Neural cell (in vitro differentiated cells): ENCODE data around the gene FBLN7. TPM values are rescaled to one million over a fixed set of nuclear protein-coding genes. Genes with fewer than 3 reads are reported as not detected.

Experiments
- H2AFZ ChIP-seq: fragments of 200-600, 300-800 bp; sonication (generic), shearing (Covaris generic); 2 replicates; pipeline ENCODE4 v1.6.0; 2014; ENCODE audit warnings: low read depth, mild to moderate bottlenecking, antibody characterized with exemption, low read length, moderate library complexity
- H3F3A ChIP-seq: fragments of 200-600 bp; shearing (Covaris generic); 2 replicates; pipeline ENCODE4 v1.6.1; 2016; ENCODE audit warnings: mild to moderate bottlenecking, moderate library complexity, mixed read lengths, antibody characterized with exemption, low read length; ENCODE audit not compliant: insufficient read depth, poor library complexity, severe bottlenecking
- H3K27ac ChIP-seq: fragments of 200-600, 300-800 bp; sonication (generic), shearing (Covaris generic); 2 replicates; pipeline ENCODE4 v1.5.1; 2014; ENCODE audit warnings: mild to moderate bottlenecking, low read length, moderate library complexity
- H3K27me3 ChIP-seq: fragments of 300-800, 200-600 bp; sonication (generic), shearing (Covaris generic); 2 replicates; pipeline ENCODE4 v1.6.0; 2014; ENCODE audit warnings: mild to moderate bottlenecking, low read depth, low read length, moderate library complexity; ENCODE audit not compliant: insufficient read depth
- H3K36me3 ChIP-seq: fragments of 300-800, 200-600 bp; sonication (generic), shearing (Covaris generic); 2 replicates; pipeline ENCODE4 v1.5.1; 2014; ENCODE audit warnings: mild to moderate bottlenecking, antibody characterized with exemption, low read length, moderate library complexity; ENCODE audit not compliant: insufficient read depth
- H3K4me2 ChIP-seq: fragments of 300-800, 200-600 bp; sonication (generic), shearing (Covaris generic); 2 replicates; pipeline ENCODE4 v1.6.0; 2014; ENCODE audit warnings: mild to moderate bottlenecking, low read length
- H3K4me3 ChIP-seq: fragments of 300-800, 200-600 bp; sonication (generic), shearing (Covaris generic); 2 replicates; pipeline ENCODE4 v1.5.1; 2014; ENCODE audit warnings: mild to moderate bottlenecking, low read length, moderate library complexity
- H3K79me2 ChIP-seq: fragments of 200-600 bp; shearing (Covaris generic); replicated peaks from 2 replicates; pipeline ENCODE4 v1.6.0; 2014; ENCODE audit warnings: mild to moderate bottlenecking, low read length, moderate library complexity; ENCODE audit not compliant: insufficient read depth
- H3K9ac ChIP-seq: fragments of 300-800, 200-600 bp; sonication (generic), shearing (Covaris generic); 2 replicates; pipeline ENCODE4 v1.6.1; 2016; ENCODE audit warnings: mild to moderate bottlenecking, low read length, mixed read lengths
- H3K9me2 ChIP-seq: fragments of 200-600 bp; shearing (Covaris generic); 2 replicates; pipeline ENCODE4 v1.6.1; 2016; ENCODE audit warnings: mild to moderate bottlenecking, low read length, mixed read lengths; ENCODE audit not compliant: insufficient read depth
- H3K9me3 ChIP-seq: fragments of 200-600, 300-800 bp; sonication (generic), shearing (Covaris generic); 2 replicates; pipeline ENCODE4 v1.6.1; 2016; ENCODE audit warnings: mild to moderate bottlenecking, mixed run types, low read length, moderate library complexity, mixed read lengths
- H4K20me1 ChIP-seq: fragments of 200-600 bp; shearing (Covaris generic); 2 replicates; pipeline ENCODE4 v1.6.1; 2016; ENCODE audit warnings: mild to moderate bottlenecking, mixed run types; ENCODE audit not compliant: insufficient read depth
- EP300 ChIP-seq: fragments of 450-650 bp; conservative IDR thresholded peaks from 2 replicates; pipeline ENCODE4 v1.6.1; 2014; ENCODE audit warnings: antibody characterized with exemption, mild to moderate bottlenecking, moderate library complexity; ENCODE audit not compliant: poor library complexity, severe bottlenecking
- EZH2 ChIP-seq: fragments of 200-600, 300-800 bp; shearing (Covaris generic), sonication (generic); IDR thresholded peaks from 2 replicates; pipeline ENCODE4 v1.6.1; 2014; ENCODE audit warnings: antibody characterized with exemption, low read length, borderline replicate concordance, mild to moderate bottlenecking; ENCODE audit not compliant: insufficient read depth, poor library complexity, severe bottlenecking
- MXI1 ChIP-seq: fragments of 450-650 bp; conservative IDR thresholded peaks from 2 replicates; pipeline ENCODE4 v1.6.1; 2014; ENCODE audit warnings: antibody characterized with exemption, mild to moderate bottlenecking; ENCODE audit not compliant: poor library complexity, severe bottlenecking
- POLR2AphosphoS5 ChIP-seq: IDR thresholded peaks from 2 replicates; pipeline ENCODE4 v1.6.1; 2012
- RAD21 ChIP-seq: fragments of 450-650 bp; conservative IDR thresholded peaks from 2 replicates; pipeline ENCODE4 v1.6.1; 2014; ENCODE audit warnings: antibody characterized with exemption, mild to moderate bottlenecking, moderate library complexity
- SMC3 ChIP-seq: fragments of 450-650 bp; conservative IDR thresholded peaks from 2 replicates; pipeline ENCODE4 v1.6.1; 2014; ENCODE audit warnings: antibody characterized with exemption, mild to moderate bottlenecking, moderate library complexity; ENCODE audit not compliant: poor library complexity
- TAF1 ChIP-seq: IDR thresholded peaks from 2 replicates; pipeline ENCODE4 v1.6.1; 2012; ENCODE audit warnings: low read depth
- polyA plus RNA-seq: library from polyadenylated mRNA; depleted of rRNA; stranded (reverse); fragments of >200 nt; gene quantifications from 2 replicates; pipeline ENCODE4 v1.2.3, GENCODE V29; 2014
- TF ChIP-seq, protein P1 (sequence below): fragments of 450-650 bp; IDR thresholded peaks from 2 replicates; pipeline ENCODE4 v1.5.1; 2014; ENCODE audit warnings: antibody characterized with exemption, mild to moderate bottlenecking, moderate library complexity; ENCODE audit not compliant: poor library complexity, severe bottlenecking
- TF ChIP-seq, protein P2 (sequence below): IDR thresholded peaks from 2 replicates; pipeline ENCODE4 v1.6.1; 2012; ENCODE audit warnings: borderline replicate concordance

The FBLN7 gene
- polyA plus RNA-seq, 1 donor from 2014 or later, result not detected

DNA sequence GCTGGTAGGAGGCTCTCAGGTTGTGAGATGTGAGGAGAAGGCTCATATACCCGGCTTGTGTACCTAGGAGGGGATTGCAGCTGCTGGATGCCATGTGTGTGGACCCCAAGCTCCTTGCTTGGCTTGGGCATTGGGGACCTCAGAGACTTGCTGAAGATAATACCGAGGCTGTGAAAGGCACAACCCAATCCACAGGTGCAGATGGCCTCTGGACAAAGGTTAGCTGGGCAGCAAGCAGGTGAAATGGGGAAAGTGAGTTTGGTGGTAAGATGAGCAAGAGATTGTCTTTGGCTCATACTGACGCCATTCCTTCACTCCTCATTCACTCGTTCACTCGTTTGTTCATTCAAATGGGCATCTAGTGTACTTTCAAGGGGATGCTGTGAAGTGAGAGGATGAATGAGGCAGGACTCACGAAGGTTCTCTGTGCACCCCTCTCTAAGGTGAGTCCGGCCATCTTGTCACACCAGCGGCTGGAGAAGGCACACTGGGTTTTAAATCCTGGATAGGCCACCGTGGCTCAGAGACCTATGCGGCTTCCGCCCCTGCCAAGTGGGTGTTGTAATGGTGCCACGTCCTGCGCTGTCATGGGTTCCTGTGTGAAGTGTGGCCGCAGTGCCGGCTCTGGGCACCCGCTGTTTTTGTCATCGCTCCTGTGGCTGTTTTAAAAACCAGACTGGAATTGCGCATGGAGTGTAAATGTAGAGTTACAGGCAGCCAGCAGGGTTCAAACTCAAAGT is 13.7 kb downstream of the FBLN7 start:
- Histone ChIP-seq H3K27ac (no peak overlapping the region), H2AFZ (no peak overlapping the region), H3K79me2 (no peaks in the 10 kb centered on the region), H3K27me3 (no peaks in the 10 kb centered on the region), H3K36me3 (no peaks in the 10 kb centered on the region), H3F3A (no peaks in the 10 kb centered on the region), H3K4me2 (no peak overlapping the region), H3K9ac (no peak overlapping the region), H4K20me1 (no peaks in the 10 kb centered on the region), H3K4me3 (no peak overlapping the region), H3K9me3 (no peaks in the 10 kb centered on the region), H3K9me2 (no peaks in the 10 kb centered on the region)
- TF ChIP-seq TAF1, result no peak
- TF ChIP-seq EP300, result no peak
- no peak for TF ChIP-seq RAD21
- no peak for TF ChIP-seq POLR2AphosphoS5
- TF ChIP-seq SMC3, result no peak
- TF ChIP-seq, protein P1, sequence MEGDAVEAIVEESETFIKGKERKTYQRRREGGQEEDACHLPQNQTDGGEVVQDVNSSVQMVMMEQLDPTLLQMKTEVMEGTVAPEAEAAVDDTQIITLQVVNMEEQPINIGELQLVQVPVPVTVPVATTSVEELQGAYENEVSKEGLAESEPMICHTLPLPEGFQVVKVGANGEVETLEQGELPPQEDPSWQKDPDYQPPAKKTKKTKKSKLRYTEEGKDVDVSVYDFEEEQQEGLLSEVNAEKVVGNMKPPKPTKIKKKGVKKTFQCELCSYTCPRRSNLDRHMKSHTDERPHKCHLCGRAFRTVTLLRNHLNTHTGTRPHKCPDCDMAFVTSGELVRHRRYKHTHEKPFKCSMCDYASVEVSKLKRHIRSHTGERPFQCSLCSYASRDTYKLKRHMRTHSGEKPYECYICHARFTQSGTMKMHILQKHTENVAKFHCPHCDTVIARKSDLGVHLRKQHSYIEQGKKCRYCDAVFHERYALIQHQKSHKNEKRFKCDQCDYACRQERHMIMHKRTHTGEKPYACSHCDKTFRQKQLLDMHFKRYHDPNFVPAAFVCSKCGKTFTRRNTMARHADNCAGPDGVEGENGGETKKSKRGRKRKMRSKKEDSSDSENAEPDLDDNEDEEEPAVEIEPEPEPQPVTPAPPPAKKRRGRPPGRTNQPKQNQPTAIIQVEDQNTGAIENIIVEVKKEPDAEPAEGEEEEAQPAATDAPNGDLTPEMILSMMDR, result no peak
- no peak for TF ChIP-seq MXI1
- TF ChIP-seq, protein P2, sequence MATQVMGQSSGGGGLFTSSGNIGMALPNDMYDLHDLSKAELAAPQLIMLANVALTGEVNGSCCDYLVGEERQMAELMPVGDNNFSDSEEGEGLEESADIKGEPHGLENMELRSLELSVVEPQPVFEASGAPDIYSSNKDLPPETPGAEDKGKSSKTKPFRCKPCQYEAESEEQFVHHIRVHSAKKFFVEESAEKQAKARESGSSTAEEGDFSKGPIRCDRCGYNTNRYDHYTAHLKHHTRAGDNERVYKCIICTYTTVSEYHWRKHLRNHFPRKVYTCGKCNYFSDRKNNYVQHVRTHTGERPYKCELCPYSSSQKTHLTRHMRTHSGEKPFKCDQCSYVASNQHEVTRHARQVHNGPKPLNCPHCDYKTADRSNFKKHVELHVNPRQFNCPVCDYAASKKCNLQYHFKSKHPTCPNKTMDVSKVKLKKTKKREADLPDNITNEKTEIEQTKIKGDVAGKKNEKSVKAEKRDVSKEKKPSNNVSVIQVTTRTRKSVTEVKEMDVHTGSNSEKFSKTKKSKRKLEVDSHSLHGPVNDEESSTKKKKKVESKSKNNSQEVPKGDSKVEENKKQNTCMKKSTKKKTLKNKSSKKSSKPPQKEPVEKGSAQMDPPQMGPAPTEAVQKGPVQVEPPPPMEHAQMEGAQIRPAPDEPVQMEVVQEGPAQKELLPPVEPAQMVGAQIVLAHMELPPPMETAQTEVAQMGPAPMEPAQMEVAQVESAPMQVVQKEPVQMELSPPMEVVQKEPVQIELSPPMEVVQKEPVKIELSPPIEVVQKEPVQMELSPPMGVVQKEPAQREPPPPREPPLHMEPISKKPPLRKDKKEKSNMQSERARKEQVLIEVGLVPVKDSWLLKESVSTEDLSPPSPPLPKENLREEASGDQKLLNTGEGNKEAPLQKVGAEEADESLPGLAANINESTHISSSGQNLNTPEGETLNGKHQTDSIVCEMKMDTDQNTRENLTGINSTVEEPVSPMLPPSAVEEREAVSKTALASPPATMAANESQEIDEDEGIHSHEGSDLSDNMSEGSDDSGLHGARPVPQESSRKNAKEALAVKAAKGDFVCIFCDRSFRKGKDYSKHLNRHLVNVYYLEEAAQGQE, result no peak
- TF ChIP-seq EZH2, result no peak

DNA sequence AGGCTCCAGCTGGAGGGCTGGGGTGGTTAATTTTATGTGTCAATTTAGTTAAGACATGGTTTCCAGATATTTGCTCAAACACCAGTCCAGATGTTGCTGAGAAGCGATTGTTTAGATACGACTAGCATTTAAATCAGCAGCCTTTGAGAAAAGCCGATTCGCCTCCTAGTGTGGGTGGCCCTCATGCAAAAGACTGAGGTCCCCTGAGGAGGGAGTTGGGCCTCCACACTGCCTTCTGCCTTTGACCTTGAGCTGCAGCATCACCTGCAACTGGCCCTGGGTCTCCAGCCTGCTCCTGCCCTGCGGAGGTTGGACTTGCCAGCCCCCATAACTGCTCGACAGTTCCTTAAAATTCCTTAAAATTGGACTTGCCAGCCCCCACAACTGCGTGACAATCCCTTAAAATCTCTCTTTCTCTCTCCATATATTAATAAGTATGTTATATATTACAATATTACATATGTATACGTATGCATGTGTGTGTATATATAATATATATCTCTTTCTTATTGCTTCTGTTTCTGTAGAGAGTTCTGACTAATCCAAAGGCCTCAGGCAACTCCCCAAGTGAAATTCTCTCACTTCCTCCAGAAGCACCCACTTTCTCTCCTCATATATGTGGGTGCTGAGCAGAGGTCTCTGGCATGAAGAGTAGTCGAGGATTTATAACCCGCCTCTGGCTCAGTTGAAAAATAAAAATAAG is 14.4 kb downstream of the FBLN7 start:
- Histone ChIP-seq H3K9me3 (no peaks in the 10 kb centered on the region), H2AFZ (no peak overlapping the region), H3F3A (no peaks in the 10 kb centered on the region), H3K36me3 (no peaks in the 10 kb centered on the region), H3K9ac (no peak overlapping the region), H3K27me3 (no peaks in the 10 kb centered on the region), H3K27ac (no peak overlapping the region), H3K4me2 (no peak overlapping the region), H4K20me1 (no peaks in the 10 kb centered on the region), H3K79me2 (no peaks in the 10 kb centered on the region), H3K4me3 (no peak overlapping the region), H3K9me2 (no peaks in the 10 kb centered on the region)
- TF ChIP-seq, protein P1, result no peak
- TF ChIP-seq EZH2 (no peak), MXI1 (no peak), POLR2AphosphoS5 (no peak), TAF1 (no peak), EP300 (no peak), RAD21 (no peak), SMC3 (no peak)
- TF ChIP-seq, protein P2, result no peak
